Uterine smooth muscle cell (primary cell): ENCODE results near the gene SLC17A6. TPM values are rescaled to one million over a fixed set of nuclear protein-coding genes. Genes with fewer than 3 reads are reported as not detected.

Experiments used
- total RNA-seq: library from RNA; depleted of rRNA; stranded (reverse); fragments of >200 nt; gene quantifications from 2 replicates; pipeline ENCODE4 v1.2.3, GENCODE V29; 2014

Gene SLC17A6
- total RNA-seq: not detected in 2 replicates

GRCh38 chr11:22337596-22338485, at the start of gene SLC17A6:
TSS of gene SLC17A6 (plus strand) at chr11:22338381. CDS start at chr11:22338534, 153 bp downstream.

Other genes with a start within 250 kb of the SLC17A6 start
- 0.44 and 0.75 TPM in 2 replicates for gene ANO5, start 145.3 kb upstream of the SLC17A6 start, total RNA-seq